Stimulated activated naive CD4-positive, alpha-beta T cell treated with Interleukin-2 at 50 U/mL for 16 hours (primary cell): ENCODE measurements around the gene SH3BP1.

Source experiments
- DNase-seq: peaks from one replicate; lab custom pipeline; 2025; lab: John Stamatoyannopoulos, UW

Gene SH3BP1

DNA sequence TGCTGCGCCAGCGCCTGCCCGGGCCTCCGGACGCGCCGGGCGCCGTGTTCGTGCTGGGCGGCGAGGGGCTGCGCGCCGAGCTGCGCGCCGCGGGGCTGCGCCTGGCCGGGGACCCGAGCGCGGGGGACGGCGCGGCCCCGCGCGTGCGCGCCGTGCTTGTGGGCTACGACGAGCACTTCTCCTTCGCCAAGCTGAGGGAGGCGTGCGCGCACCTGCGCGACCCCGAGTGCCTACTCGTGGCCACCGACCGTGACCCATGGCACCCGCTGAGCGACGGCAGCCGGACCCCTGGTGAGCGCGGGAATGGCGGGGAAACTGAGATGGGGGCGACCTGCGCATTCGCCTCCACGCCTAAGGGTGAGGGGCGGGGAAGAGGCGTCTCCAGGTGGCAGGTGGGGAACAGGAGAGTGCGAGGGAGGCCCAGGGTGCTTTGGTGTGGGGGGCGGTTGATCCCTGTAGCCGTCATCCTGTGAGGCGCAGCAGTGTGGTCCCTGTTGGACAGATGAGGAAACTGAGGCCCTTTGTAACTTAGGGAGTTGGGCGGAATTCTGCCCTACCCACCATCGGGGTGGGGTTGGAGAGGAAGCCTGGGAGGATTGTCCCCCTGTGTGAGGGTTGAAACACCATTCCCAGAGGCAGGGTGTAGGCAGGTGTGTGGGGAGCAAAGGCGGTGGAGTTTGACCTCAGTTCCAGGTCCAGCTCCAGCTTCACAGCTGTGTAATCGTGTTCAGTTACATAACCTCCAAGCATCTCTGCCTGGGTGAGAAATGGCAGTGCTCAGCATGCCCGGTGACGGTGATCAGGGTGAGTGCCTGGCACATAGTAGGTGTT lies 19.8 kb downstream of the SH3BP1 start:
- no peak for DNase-seq

GRCh38 chr22:37659897-37660708 lies 20.6 kb downstream of the SH3BP1 start:
- no peak for DNase-seq

- no peak for DNase-seq
These were observed 21.2 kb downstream of the SH3BP1 start for GRCh38 chr22:37660709-37661045.

GRCh38 chr22:37661160-37661924 lies 21.9 kb downstream of the SH3BP1 start:
- no peak for DNase-seq

DNA sequence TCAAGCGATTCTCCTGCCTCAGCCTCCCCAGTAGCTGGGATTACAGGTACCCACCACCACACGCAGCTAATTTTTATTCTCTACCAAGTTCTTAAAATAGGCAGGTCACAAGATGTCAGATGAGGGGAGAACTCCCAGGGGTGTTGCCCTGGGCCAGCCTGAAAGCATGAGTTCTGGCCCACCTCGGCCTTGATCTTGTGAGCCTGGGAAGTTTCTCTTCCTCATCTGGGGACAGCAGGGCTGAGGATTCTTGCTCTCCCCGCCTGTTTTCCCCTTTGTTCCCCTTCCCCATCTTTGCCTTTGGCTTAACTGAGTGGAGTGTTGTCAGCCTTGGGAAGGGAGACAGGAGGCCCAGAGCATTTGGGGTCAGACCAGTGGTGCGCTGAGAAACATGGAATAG lies 22.6 kb downstream of the SH3BP1 start:
- no peak for DNase-seq

GRCh38 chr22:37663521-37664140 lies 24.2 kb downstream of the SH3BP1 start:
- DNase-seq, result no peak

DNA sequence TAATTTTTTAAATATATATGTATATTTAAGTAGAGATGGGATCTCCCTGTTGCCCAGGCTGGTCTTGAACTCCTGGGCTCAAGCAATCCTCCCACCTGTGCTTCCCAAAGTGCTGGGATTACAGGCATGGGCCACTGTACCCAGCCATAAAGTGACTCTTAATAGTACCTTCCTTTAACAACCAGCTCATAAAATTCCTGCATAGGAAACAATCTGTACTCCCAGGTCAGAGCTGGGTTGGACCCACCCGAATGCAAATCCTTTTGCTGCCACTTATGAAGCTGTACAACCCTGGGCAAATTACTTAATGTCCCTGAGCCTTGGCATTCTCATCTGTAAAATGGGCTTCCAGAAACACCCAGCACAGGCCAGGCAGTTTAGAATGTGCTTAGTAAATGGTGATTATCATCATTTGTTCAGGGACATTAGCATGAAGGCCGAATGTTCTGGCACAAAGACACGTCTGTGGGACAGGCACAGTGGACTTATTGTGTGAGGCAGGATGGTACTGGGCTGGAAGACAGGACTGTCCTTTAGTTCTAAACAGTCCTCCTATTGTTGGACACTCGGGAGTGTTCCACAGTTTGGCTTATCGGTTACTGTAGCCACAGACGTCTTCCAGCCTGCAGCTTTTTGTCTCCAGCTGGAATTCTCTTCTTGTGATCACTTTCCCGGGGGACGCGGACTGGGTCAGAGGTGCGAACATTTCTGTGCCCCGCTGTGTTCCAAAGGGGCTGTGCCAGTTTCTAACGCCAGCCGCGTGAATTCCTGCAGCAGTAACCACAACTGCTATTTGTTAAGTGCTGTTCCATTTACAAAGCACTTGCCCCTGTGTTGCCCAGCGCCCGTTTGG lies 25.0 kb downstream of the SH3BP1 start:
- DNase-seq, result no peak

DNA sequence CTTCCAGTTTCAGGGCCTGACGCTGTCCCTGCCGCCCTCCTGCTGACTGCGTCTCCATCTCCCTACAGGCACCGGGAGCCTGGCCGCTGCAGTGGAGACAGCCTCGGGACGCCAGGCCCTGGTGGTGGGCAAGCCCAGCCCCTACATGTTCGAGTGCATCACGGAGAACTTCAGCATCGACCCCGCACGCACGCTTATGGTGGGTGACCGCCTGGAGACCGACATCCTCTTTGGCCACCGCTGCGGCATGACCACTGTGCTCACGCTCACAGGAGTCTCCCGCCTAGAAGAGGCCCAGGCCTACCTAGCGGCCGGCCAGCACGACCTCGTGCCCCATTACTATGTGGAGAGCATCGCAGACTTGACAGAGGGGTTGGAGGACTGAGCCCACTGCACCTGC lies 26.0 kb downstream of the SH3BP1 start:
- DNase-seq, result no peak

DNA sequence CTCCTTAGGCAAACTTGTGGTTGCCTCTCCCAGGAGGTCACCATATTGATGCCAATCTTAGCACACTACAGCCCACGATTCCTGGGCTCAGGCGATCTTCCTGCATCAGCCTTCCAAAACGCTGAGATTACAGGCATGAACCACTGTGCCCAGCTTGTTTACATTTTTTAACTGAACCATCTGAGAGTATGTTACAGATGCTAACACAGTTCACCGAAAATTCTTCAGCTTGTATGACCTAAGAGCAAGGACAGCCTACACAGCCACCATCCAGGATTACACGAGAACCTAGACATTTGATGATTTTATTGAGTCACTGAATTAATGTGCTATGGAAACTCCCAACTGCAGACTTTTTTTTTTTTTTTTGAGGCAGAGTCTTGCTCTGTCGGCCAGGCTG lies 30.1 kb downstream of the SH3BP1 start:
- no peak for DNase-seq

DNA sequence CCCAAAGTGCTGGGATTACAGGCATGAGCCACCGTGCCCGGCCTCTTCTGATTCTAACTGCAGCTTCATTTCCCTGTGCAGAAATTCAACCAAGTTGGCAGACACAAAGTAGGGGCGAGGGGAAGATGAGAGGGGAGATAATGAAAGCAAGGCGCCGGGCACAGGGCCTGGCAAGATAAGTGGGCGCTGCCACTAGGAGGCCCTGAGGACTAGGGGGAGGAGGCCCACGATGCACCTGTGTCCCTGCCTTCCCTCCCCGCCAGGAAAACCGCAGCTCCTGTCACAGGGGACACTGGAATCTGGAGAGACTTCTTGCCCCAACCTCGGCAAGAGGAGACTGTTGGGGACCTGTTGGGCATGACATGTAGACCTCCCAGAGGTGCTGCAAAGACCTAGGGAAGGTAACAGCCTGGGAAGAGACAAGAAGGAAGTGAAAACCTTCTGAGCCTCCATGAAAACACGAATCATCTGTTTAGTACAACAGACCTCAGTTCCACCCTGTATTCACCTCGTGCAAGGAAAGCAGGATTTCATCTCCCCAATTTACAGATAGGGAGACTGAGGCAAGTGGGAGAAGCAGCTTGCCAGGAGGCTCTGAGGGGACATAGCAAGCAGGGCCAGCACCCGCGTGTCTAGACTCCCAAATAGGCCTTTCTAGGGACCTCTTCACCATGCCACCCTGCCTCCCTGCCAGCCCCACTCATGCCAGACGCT lies 32.9 kb downstream of the SH3BP1 start:
- DNase-seq, result no peak

DNA sequence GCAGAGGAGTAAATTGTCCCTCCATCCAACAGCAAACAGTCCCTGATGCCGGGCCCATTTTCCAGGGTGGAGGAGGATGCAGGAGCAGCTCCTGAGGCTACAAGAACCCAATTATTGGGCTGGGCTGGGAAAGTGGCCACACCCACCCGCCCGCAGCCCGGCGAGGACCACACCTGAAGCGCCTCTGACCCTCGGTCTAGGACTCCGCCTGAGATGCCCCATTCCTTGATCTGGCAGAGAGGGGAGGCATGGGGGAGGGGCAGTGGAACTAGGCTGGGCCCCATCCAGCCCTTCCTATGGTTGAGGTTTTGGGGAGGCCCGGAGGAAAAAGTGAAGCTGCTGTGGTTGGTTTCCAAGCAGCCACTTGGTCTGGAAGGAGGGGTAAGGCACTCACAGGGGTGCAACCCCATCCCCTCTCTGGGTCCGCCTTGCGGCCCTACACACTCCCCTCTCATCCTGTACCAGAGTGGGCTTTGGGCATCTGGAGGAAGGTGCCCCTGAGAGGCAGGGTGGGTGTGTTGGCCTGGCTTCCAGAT lies 33.5 kb downstream of the SH3BP1 start:
- DNase-seq, result no peak

DNA sequence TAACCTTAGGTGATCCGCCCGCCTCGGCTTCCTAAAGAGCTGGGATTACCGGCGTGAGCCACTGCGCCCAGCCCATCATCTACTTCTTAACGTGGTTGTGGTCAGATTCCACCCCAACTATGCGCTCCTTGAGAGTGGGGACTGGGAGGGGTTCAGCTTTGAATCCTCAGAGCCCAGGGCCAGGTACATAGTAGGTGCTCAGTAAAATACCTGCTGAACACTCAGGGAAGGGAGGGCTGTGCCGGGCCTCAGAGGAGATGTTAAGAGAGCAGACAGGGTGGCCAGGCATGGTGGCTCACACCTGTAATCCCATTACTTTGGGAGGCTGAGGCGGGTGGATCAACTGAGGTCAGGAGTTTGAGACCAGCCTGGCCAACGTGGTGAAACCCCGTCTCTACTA lies 34.8 kb downstream of the SH3BP1 start:
- DNase-seq, result no peak

DNA sequence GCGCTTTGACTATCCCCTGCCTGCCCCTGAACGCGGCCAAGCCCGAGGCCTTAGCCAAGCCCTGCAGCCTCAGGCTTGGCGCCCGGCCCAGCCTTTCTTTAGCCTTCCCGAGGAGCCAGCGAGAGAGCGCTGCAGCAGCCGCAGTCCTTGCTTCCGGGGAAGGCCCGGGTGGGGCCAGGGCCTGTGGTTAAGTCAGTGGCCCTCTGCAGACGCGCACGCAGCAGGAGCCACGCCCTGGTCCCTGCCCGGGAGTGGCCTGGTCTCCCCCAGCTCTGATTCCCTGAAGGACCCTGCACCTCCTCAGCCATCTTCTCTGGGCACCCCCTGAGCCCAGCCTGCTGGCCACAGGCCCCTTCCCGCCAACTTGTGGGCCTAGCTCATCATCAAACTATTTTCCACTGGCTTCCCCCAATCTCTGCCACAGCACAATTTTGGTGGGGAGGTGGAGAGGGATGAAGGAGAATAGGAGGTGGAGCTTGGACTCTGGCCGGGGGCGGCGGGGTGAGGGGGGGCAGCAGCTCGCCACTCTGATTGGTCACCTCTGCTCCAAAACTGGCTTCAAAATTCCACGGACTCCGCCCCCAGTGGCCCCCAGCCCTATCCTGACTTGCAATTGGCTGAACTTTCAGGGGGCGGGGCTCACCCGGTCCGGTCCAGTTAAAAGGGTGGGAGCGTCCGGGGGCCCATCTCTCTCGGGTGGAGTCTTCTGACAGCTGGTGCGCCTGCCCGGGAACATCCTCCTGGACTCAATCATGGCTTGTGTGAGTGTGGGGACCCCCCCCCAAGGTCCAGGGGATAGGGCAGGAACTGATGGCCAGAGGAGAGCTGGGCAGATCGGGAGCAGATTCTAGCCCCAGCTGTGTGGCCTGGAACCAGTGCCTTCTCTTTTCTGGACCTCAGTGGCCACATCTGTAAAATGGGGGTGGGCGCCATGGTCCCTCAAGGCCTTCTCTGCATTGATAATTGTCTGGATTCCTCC lies 35.8 kb downstream of the SH3BP1 start, which contains the start of gene LGALS1:
LGALS1 (plus strand) TSS at position 686 of the 979 bp plus-strand sequence; CDS start at position 753, 67 bp downstream.
- DNase-seq, result peak; percentile 43

- no peak for DNase-seq
These were observed 36.7 kb downstream of the SH3BP1 start for GRCh38 chr22:37675930-37676735.

GRCh38 chr22:37676736-37677492 lies 37.4 kb downstream of the SH3BP1 start:
- DNase-seq, result peak; percentile 93

GRCh38 chr22:37677493-37677974 lies 38.1 kb downstream of the SH3BP1 start:
- DNase-seq, result no peak

DNA sequence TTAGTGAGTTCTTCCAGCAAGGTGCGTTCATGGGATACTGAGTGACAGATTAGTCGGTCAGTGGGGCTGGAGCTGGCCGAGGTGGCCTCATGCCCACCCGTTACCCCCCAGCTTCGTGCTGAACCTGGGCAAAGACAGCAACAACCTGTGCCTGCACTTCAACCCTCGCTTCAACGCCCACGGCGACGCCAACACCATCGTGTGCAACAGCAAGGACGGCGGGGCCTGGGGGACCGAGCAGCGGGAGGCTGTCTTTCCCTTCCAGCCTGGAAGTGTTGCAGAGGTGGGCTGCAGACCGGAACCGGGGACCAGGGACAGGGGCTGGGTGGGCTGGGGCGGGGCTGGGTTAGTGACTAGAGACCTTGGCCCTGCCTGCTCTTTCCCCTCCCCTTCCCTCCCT lies 38.9 kb downstream of the SH3BP1 start:
- DNase-seq, result no peak
